Panc1 (cell line): Measurements from ENCODE around the gene SMURF1. TPM values are rescaled to one million over a fixed set of nuclear protein-coding genes. Genes with fewer than 3 reads are reported as not detected.

Source experiments
- ATAC-seq: fragments of 200-7000 bp; cut with Tn5 transposase; 2 replicates; pipeline ENCODE4 v1.9.1; 2020; ENCODE audit warnings: mild to moderate bottlenecking, moderate library complexity
- BruUV-seq: library from RNA; stranded (reverse); fragments of 400-500 nt; replicated peaks from 2 replicates; lab custom pipeline; 2021; lab: Mats Ljungman, UMichigan
- CTCF ChIA-PET: fragments of 300-600 bp; sonication (Branson Sonifier 250); formaldehyde crosslinking; loops from one replicate; lab custom pipeline; 2022; ENCODE audit warnings: antibody characterized with exemption; lab: Charles Lee
- POLR2A ChIA-PET: fragments of 300-600 bp; sonication (Branson Sonifier 250); formaldehyde crosslinking; loops from one replicate; lab custom pipeline; 2022; ENCODE audit warnings: antibody characterized with exemption; lab: Charles Lee
- DNase-seq: peaks from one replicate; pipeline ENCODE4 v3.0.0-alpha.2; 2010; ENCODE audit warnings: low read depth, low spot score
- H3K27ac ChIP-seq: 2 replicates; pipeline ENCODE4 v1.5.1; 2011; ENCODE audit warnings: mild to moderate bottlenecking, low read length, inconsistent platforms
- H3K27me3 ChIP-seq: fragments of 200-500 bp; sonication (Bioruptor generic); 2 replicates; pipeline ENCODE4 v1.6.0; 2014; ENCODE audit warnings: low read length, inconsistent platforms; ENCODE audit not compliant: control insufficient read depth, insufficient read depth
- H3K36me3 ChIP-seq: fragments of 200-500 bp; sonication (Bioruptor generic); 2 replicates; pipeline ENCODE4 v1.5.1; 2014; ENCODE audit warnings: inconsistent platforms, mild to moderate bottlenecking, low read length, moderate library complexity; ENCODE audit not compliant: control insufficient read depth, insufficient read depth
- H3K4me1 ChIP-seq: 2 replicates; pipeline ENCODE4 v1.5.1; 2011; ENCODE audit warnings: inconsistent platforms, mild to moderate bottlenecking, low read length, moderate library complexity; ENCODE audit not compliant: control insufficient read depth, insufficient read depth
- H3K4me3 ChIP-seq, 2 experiments: 2 replicates each; pipeline ENCODE4 v1.5.1; 2011 to 2012; ENCODE audit warnings: low read depth in 2 of 2, low read length in 2 of 2, mild to moderate bottlenecking in 2 of 2, inconsistent platforms in 1 of 2, moderate library complexity in 1 of 2
- H3K9me3 ChIP-seq: fragments of 200-500 bp; sonication (Bioruptor generic); 2 replicates; pipeline ENCODE4 v1.5.1; 2014; ENCODE audit warnings: low read depth, mild to moderate bottlenecking, inconsistent platforms, low read length, moderate library complexity; ENCODE audit not compliant: control insufficient read depth, insufficient read depth
- CTCF ChIP-seq: fragments of 450-650 bp; IDR thresholded peaks from 2 replicates; pipeline ENCODE4 v1.5.1; 2017; ENCODE audit warnings: mild to moderate bottlenecking
- POLR2AphosphoS5 ChIP-seq: IDR thresholded peaks from 2 replicates; pipeline ENCODE4 v1.6.1; 2012; ENCODE audit warnings: mild to moderate bottlenecking, low read depth, low read length, moderate library complexity
- REST ChIP-seq, 2 experiments: IDR thresholded peaks; 2 replicates each; pipeline ENCODE4 v1.6.1; 2011 to 2012; ENCODE audit warnings: low read depth in 2 of 2, control low read depth in 1 of 2, low read length in 1 of 2, mild to moderate bottlenecking in 1 of 2, moderate library complexity in 1 of 2; ENCODE audit not compliant: insufficient read depth in 1 of 2
- SIN3A ChIP-seq: IDR thresholded peaks from 2 replicates; pipeline ENCODE4 v1.6.1; 2012; ENCODE audit warnings: low read depth, mild to moderate bottlenecking, low read length, moderate library complexity, borderline replicate concordance; ENCODE audit not compliant: insufficient read depth
- TCF7L2 ChIP-seq: IDR thresholded peaks from 2 replicates; pipeline ENCODE4 v1.6.1; 2011; ENCODE audit warnings: mild to moderate bottlenecking, low read depth, low read length, inconsistent platforms
- in situ Hi-C: cut with HindIII; loops from 2 replicates; pipeline ENCODE4 v1.10.0; 2016; ENCODE audit warnings: low sequenced_read_pairs, low pct_unique_long_range_greater_than_20kb
- intact Hi-C: fragments of 100-400 bp; cut with micrococcal nuclease; formaldehyde crosslinking; loops from one replicate; pipeline ENCODE4 v1.10.0; 2022; ENCODE audit not compliant: unreplicated experiment
- total RNA-seq: library from RNA; stranded (reverse); gene quantifications from one replicate; pipeline ENCODE4 v1.2.1, GENCODE V29; 2021; ENCODE audit not compliant: unreplicated experiment

SMURF1 gene
- total RNA-seq, 1 experiment from 2014 or later, result 47.0 TPM

- CTCF ChIA-PET, result no interaction called here
- no peaks in the 10 kb centered on the region for H3K36me3 ChIP-seq
- POLR2A ChIA-PET, result no interaction called here
Measured at GRCh38 chr7:99080679-99081078, 63.2 kb downstream of the SMURF1 start.

GRCh38 chr7:99079104-99079503 lies 64.8 kb downstream of the SMURF1 start:
- ATAC-seq (peak; percentile 70), DNase-seq (no peak)
- Histone ChIP-seq H3K4me1 (peaks cover 14% of the 10 kb centered on the region), H3K36me3 (no peaks in the 10 kb centered on the region), H3K9me3 (no peaks in the 10 kb centered on the region), H3K27ac (no peak overlapping the region), H3K27me3 (no peaks in the 10 kb centered on the region), H3K4me3 (no peak overlapping the region)
- in situ Hi-C loops, result no loop called here
- intact Hi-C loops, result no loop called here
- ChIA-PET CTCF (no interaction called here), POLR2A (interaction anchor here (0.5 kb wide), 1 partner anchor 109 kb away, joined by 4 read pairs; no protein-coding TSS in a partner anchor)
- BruUV-seq, result no TSS peak
- no peak for TF ChIP-seq TCF7L2
- TF ChIP-seq REST (IDR thresholded peaks at IDR 0.05; ENCODE audit: insufficient read depth in 1 of 2, low read depth in 2 of 2, low read length in 1 of 2), result no peak
- no peak for TF ChIP-seq CTCF
- TF ChIP-seq SIN3A, result no peak
- TF ChIP-seq POLR2AphosphoS5, result no peak

More at GRCh38 chr7:99080679-99081078, 63.2 kb downstream of the SMURF1 start:
- no TSS peak for BruUV-seq
- Histone ChIP-seq H3K4me1 (peaks cover 14% of the 10 kb centered on the region), H3K27me3 (no peaks in the 10 kb centered on the region), H3K9me3 (no peaks in the 10 kb centered on the region), H3K27ac (no peak overlapping the region), H3K4me3 (no peak overlapping the region)
- peak; percentile 65; the same call in 1 of the 2 replicates for ATAC-seq
- in situ Hi-C loops, result no loop called here
- intact Hi-C loops, result no loop called here
- DNase-seq, result no peak
- TF ChIP-seq CTCF, result no peak
- no peak for TF ChIP-seq POLR2AphosphoS5
- no peak for TF ChIP-seq SIN3A
- no peak for TF ChIP-seq TCF7L2
- no peak for TF ChIP-seq REST (IDR thresholded peaks at IDR 0.05; ENCODE audit: insufficient read depth in 1 of 2, low read depth in 2 of 2, low read length in 1 of 2)
